Spinal cord (tissue), 10 donors: Measurements from ENCODE around the gene ACSF3. TPM values are rescaled to one million over a fixed set of nuclear protein-coding genes. Genes with fewer than 3 reads are reported as not detected.
A peak's percentile ranks its signal among the peaks of the same experiment; 100 is the strongest.

Experiments
- DNase-seq, 6 donors: peaks; one replicate each; pipeline versions ENCODE4 v3.0.0 to v3.0.0-alpha.2; 2013 to 2015; ENCODE audit warnings: low spot score in 6 of 6, low read depth in 4 of 6
- H3K27ac ChIP-seq: one replicate; pipeline ENCODE4 v1.5.1; 2013; ENCODE audit warnings: low read depth, low read length, control low read depth
- H3K27me3 ChIP-seq: one replicate; pipeline ENCODE4 v1.6.1; 2013; ENCODE audit warnings: low read length; ENCODE audit not compliant: control insufficient read depth, insufficient read depth
- H3K36me3 ChIP-seq: one replicate; pipeline ENCODE4 v1.6.1; 2013; ENCODE audit warnings: low read length; ENCODE audit not compliant: control insufficient read depth, insufficient read depth
- H3K4me1 ChIP-seq: one replicate; pipeline ENCODE4 v1.6.1; 2013; ENCODE audit warnings: low read length; ENCODE audit not compliant: control insufficient read depth, insufficient read depth
- H3K4me3 ChIP-seq: one replicate; pipeline ENCODE4 v1.5.1; 2013; ENCODE audit warnings: low read depth, low read length, control low read depth
- H3K9me3 ChIP-seq: one replicate; pipeline ENCODE4 v1.6.1; 2013; ENCODE audit warnings: low read length; ENCODE audit not compliant: control insufficient read depth, insufficient read depth
- WGBS: methylation state at CpG from one replicate; pipeline ENCODE4 v1.1.5; 2013; ENCODE audit warnings: missing lambda C conversion rate; ENCODE audit not compliant: insufficient coverage; 5-methylcytosine and 5-hydroxymethylcytosine counted together
- polyA plus RNA-seq, 2 donors: library from polyadenylated mRNA; unstranded; fragments of 120-200 nt; gene quantifications; one replicate each; pipeline ENCODE4 v1.2.1, GENCODE V29; 2013; ENCODE audit not compliant: insufficient read length in 2 of 2
- total RNA-seq, 2 donors: library from RNA; depleted of rRNA in 1 of 2; stranded (reverse); fragments of 120-200 nt in 1 of 2; fragments of >200 nt in 1 of 2; gene quantifications; one replicate each; pipeline versions ENCODE4 v1.2.3 to v1.2.4, GENCODE V29; 2013 to 2014
- donor health status: healthy.

ACSF3 gene
- total and polyA plus RNA-seq, 4 donors = 15.1 to 35.8 (median 29.0) TPM

GRCh38 chr16:89119661-89120141, 26.0 kb downstream of the ACSF3 start:
- no peaks in the 10 kb centered on the region for H3K9me3 ChIP-seq
- no peak for DNase-seq
- WGBS = 93% methylated on average over 28 of the region's 31 CpGs
- no peak overlapping the region for H3K4me3 ChIP-seq
- H3K27me3 ChIP-seq = no peaks in the 10 kb centered on the region
- H3K36me3 ChIP-seq = peaks cover 93% of the 10 kb centered on the region
- no peak overlapping the region for H3K27ac ChIP-seq
- H3K4me1 ChIP-seq = peaks cover 9% of the 10 kb centered on the region

GRCh38 chr16:89120281-89120680, 26.6 kb downstream of the ACSF3 start:
- no peak overlapping the region for H3K27ac ChIP-seq
- no peaks in the 10 kb centered on the region for H3K27me3 ChIP-seq
- no peak for DNase-seq
- peaks cover 89% of the 10 kb centered on the region for H3K36me3 ChIP-seq
- no peak overlapping the region for H3K4me3 ChIP-seq
- H3K4me1 ChIP-seq = peaks cover 9% of the 10 kb centered on the region
- no peaks in the 10 kb centered on the region for H3K9me3 ChIP-seq
- 97% methylated on average over 14 of the region's 14 CpGs for WGBS

- no peak overlapping the region for H3K27ac ChIP-seq
- H3K9me3 ChIP-seq = no peaks in the 10 kb centered on the region
- H3K4me3 ChIP-seq = no peak overlapping the region
- peaks cover 9% of the 10 kb centered on the region for H3K4me1 ChIP-seq
- no peaks in the 10 kb centered on the region for H3K27me3 ChIP-seq
- H3K36me3 ChIP-seq = peaks cover 88% of the 10 kb centered on the region
- DNase-seq = no peak
- 96% methylated on average over 15 of the region's 15 CpGs for WGBS
Measured at GRCh38 chr16:89120921-89121351, 27.3 kb downstream of the ACSF3 start.

GRCh38 chr16:89121691-89122321, 28.2 kb downstream of the ACSF3 start:
- Histone ChIP-seq H3K27ac (no peak overlapping the region), H3K4me3 (no peak overlapping the region), H3K27me3 (no peaks in the 10 kb centered on the region), H3K4me1 (peaks cover 3% of the 10 kb centered on the region), H3K9me3 (no peaks in the 10 kb centered on the region), H3K36me3 (peaks cover 80% of the 10 kb centered on the region)
- 97% methylated on average over 23 of the region's 24 CpGs for WGBS
- DNase-seq = no peak

DNA sequence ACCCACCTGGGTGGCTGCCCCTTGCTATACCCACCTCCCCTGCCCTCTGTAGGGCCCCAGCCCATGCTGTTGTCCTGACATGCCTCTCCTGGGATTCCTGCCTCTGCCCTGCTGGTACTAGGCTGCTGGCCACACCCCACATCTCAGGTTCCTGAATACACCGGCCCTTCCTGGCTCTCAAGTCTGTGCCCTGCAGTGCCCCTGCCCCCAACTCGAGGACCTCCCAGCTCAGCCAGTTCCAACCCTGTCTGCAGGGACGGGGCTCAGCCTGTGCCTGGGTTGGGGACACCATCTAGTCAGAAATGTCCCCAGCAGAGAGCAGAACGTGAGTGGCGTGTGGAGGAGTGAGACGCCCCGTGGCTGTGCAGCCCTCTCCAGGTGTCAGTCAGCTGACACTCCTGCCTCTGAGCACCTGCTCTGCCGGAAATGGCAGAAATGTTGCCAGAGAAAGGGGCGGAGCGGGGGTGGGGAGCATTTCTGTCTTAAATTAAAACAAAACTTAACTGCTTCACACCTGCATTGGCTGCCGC, 28.7 kb downstream of the ACSF3 start:
- Histone ChIP-seq H3K4me1 (peaks cover 3% of the 10 kb centered on the region), H3K4me3 (no peak overlapping the region), H3K27me3 (no peaks in the 10 kb centered on the region), H3K9me3 (no peaks in the 10 kb centered on the region), H3K36me3 (peaks cover 76% of the 10 kb centered on the region), H3K27ac (no peak overlapping the region)
- DNase-seq = peak in 1 of 6 donors; percentile 42
- 85% methylated on average over 9 of the region's 11 CpGs for WGBS

DNA sequence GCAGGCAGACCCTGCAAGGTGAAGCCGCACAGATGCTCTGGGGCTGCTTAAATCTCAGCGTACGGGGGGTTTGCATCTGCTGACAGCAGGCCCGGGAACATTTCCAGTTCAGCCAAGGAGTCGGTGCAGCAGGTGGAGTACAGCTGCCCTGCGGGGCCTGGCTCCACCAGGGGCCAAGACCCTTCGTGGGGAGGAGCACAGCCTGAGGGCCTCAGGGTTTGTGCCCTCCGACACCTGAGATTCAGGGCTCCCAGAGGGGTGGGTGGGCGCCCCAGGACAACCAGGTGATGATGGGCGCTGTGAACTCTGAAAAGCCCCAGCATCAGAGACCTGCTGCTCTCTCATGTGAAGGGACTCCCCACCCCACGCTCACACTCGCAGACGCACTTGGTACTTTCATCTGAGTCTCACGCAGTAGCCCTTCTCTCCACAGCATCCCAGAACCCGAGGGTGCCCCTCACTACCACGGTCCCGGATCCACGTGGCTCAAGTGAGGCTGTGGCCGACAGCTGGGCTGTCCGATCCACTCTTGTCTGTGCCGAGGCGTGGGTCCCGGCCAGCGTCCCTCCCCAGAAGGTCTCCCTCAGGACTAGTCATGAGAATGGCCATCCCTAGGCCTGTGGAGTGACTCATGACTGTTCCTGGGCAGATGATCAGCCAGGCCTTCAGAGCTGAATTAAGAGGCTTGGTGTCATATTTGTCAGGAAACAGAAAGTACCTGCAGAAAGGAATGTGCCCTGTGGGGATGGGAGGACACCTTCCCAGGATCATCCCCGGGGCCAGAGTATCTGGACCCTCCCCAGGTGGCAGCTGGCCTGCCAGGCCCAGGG, 29.6 kb downstream of the ACSF3 start:
- 95% methylated on average over 25 of the region's 25 CpGs for WGBS
- no peak overlapping the region for H3K27ac ChIP-seq
- H3K36me3 ChIP-seq = peaks cover 69% of the 10 kb centered on the region
- H3K4me3 ChIP-seq = no peak overlapping the region
- peaks cover 3% of the 10 kb centered on the region for H3K4me1 ChIP-seq
- DNase-seq = no peak
- no peaks in the 10 kb centered on the region for H3K9me3 ChIP-seq
- H3K27me3 ChIP-seq = no peaks in the 10 kb centered on the region

GRCh38 chr16:89123831-89124100, 30.1 kb downstream of the ACSF3 start:
- over 99% methylated on average over 11 of the region's 12 CpGs for WGBS
- Histone ChIP-seq H3K4me3 (no peak overlapping the region), H3K36me3 (peaks cover 63% of the 10 kb centered on the region), H3K27ac (no peak overlapping the region), H3K27me3 (no peaks in the 10 kb centered on the region), H3K4me1 (peaks cover 3% of the 10 kb centered on the region), H3K9me3 (no peaks in the 10 kb centered on the region)
- no peak for DNase-seq

DNA sequence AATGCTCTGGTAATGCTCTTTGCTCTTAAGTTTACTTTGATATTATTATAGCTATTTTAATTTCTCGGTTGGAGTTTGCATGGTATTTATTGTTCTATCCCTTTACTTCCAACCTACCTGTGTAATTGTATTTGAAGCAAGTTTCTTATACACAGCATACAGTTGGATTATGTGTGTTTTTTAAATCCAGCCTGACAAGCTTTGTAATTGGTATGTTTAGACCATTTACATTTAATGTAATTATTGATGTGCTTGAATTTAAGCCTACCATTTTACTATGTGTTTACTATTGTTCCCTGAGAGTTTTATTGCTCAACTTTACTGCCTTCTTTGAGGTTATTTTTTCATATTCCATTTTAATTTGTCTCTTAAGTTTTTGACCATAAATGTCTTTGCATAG, 35.7 kb downstream of the ACSF3 start:
- DNase-seq = no peak
- Histone ChIP-seq H3K27ac (no peak overlapping the region), H3K27me3 (no peaks in the 10 kb centered on the region), H3K36me3 (peaks cover 36% of the 10 kb centered on the region), H3K4me3 (no peak overlapping the region), H3K9me3 (no peaks in the 10 kb centered on the region), H3K4me1 (no peaks in the 10 kb centered on the region)
- WGBS = no CpG with 5 or more reads among the region's 1 CpG

DNA sequence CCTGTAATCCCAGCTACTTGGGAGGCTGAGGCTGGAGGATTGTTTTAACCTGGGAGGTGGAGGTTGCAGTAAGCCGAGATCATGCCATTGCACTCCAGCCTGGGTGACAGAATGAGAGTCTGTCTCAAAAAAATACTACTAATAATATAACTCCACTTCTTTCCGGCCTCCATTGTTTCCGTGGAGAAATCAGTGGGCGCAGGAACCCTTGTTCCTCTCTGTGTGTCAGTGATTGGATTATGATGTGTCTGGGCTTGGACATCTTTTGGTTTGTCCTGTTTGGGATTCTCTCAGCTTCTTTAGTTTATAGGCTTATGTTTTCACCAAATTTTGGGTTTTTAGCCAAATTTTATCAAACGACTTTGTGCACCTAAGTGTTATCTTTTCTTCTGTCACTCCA, 36.8 kb downstream of the ACSF3 start:
- Histone ChIP-seq H3K27me3 (no peaks in the 10 kb centered on the region), H3K27ac (no peak overlapping the region), H3K4me1 (peaks cover 6% of the 10 kb centered on the region), H3K4me3 (no peak overlapping the region), H3K9me3 (no peaks in the 10 kb centered on the region), H3K36me3 (peaks cover 41% of the 10 kb centered on the region)
- WGBS = 100% methylated on average over 1 of the region's 5 CpGs
- no peak for DNase-seq

DNA sequence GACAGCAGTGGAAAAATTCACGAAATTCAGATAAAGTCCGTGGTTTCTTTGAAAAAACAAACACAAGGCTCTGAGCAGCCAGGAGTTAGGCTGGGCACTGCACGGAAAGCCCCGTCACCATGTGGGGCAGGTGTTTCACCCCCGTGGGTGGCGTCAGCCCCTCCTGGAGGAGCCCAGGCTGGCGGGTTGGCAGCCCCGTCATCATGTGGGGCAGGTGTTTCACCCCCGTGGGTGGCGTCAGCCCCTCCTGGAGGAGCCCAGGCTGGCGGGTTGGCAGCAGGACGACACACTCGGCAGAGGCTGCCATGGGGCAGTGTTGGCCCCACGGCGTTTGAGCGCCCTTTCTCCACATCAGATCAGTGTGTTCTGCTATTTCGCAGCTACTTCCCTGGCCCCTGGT, 38.1 kb downstream of the ACSF3 start:
- Histone ChIP-seq H3K27ac (no peak overlapping the region), H3K36me3 (peaks cover 49% of the 10 kb centered on the region), H3K4me1 (peaks cover 19% of the 10 kb centered on the region), H3K4me3 (no peak overlapping the region), H3K27me3 (no peaks in the 10 kb centered on the region), H3K9me3 (no peaks in the 10 kb centered on the region)
- DNase-seq = no peak
- 78% methylated on average over 17 of the region's 17 CpGs for WGBS
